ENCODE data around the gene LRRC1.
A peak's percentile ranks its signal among the peaks of the same experiment; 100 is the strongest.

DNA sequence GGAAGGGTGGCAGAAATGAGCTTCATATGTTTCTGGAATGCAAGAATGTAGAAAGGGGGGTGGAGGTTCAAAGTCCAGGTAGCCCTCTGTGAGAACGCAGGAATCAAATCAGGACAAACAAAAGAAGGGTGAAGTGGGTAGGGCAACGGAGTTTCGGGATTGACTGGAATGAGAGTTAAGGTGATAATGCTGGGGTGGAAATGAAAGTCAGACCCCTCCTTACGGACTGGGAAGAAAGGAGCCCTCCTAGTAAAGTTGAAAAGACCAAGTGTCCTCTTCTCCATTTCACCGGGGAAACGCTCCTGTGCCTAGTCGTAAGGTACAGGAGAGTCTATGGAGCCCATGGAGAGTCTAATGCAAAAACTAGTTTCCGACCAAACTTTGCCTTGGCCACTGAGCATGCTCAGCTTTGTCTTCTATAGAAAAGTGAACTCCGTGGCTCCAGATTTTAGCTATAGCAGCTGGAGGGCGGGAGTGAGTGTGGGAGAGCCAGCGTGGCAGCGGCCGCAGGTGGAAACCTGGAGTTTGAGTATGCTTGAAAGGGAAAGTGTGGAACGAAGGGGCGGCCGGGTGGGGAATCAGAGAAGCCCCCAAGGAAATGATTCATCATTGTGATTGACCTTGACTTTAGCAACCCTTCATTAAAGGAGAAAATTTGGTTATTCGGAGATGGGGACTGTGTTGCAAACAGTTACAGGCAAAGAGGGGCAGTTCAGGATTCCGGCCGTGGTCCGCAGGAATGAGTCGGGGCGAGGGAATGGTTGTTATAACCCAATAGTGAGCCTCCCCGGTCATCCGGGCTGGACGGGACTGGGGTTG lies 1.3 kb upstream of the LRRC1 start:
- TF ChIP-seq, protein P1, sequence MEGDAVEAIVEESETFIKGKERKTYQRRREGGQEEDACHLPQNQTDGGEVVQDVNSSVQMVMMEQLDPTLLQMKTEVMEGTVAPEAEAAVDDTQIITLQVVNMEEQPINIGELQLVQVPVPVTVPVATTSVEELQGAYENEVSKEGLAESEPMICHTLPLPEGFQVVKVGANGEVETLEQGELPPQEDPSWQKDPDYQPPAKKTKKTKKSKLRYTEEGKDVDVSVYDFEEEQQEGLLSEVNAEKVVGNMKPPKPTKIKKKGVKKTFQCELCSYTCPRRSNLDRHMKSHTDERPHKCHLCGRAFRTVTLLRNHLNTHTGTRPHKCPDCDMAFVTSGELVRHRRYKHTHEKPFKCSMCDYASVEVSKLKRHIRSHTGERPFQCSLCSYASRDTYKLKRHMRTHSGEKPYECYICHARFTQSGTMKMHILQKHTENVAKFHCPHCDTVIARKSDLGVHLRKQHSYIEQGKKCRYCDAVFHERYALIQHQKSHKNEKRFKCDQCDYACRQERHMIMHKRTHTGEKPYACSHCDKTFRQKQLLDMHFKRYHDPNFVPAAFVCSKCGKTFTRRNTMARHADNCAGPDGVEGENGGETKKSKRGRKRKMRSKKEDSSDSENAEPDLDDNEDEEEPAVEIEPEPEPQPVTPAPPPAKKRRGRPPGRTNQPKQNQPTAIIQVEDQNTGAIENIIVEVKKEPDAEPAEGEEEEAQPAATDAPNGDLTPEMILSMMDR (IDR thresholded peaks at IDR 0.05): no peak
- TF ChIP-seq POLR2AphosphoS5 (IDR thresholded peaks at IDR 0.05): peak in 2 of 3 donors; percentile 17 to 28
